NCI-H2196 treated with DMSO at 0.1 percent for 48 hours (cell line): ENCODE measurements around the gene RHOJ.
"Not testable (repeated sequence)": the region's sequence is repeated elsewhere in the genome, so short reads cannot be mapped to it uniquely, and the experiment has no call there.

ENCODE experiments used
- DNase-seq: peaks from one replicate; lab custom pipeline; 2025; ENCODE audit not compliant: unreplicated experiment; lab: John Stamatoyannopoulos, UW

RHOJ gene

DNA sequence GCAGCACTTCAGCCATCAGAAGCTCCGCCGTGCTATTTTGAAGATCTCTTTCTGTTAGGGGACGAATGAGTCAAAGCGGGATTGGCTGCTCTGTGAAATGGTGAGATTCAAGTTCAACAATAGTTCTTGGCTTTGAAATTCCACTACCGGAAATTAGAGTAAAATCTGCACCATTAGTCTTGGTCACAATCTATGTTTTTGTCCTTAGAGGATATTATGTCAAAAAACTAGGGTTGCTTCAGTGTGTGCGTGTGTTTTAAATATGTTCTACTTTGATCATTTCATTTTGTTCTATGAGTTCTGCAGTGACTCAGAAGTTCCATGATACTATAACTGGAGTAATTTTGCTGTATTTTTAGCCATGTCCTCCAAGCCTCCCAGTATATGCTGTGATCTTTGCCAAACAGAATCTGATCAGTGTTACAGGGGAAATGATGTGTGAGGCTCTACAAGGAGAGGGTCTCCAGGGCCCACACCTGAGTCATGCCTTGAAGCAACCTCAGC lies 91.9 kb downstream of the RHOJ start:
- DNase-seq, result no peak

DNA sequence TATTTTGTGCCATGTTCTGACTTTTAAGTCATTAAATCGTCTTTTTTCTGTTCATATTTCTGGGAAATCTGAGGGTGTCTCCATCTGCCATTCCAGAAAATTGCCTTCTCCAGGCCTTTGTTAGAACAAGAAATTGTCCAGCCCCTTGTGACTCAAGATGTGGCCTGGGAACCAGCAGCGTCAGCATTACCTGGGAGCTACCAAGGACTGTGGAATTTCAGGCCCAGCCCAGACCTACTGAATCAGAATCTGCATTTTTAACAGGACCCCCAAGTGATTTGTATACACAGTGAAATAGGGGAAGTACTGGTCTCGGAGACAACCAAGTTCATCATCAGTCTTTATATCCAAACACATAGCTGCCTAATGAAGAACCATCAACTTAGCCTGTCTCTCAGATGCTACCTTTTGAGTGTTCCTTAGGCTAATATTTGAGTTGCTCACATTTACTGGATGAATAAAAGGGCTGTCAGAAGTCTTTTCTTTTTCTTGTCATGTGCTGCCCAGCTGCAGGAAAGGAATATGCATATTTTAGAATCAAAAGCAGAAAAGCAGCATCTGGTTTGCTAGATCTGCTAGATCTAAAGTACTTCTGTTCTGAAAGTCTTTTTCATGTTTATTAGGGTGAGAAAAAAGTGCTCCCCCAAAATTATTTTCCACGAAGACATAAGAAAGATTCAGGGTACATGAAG lies 93.3 kb downstream of the RHOJ start:
- no peak for DNase-seq

DNA sequence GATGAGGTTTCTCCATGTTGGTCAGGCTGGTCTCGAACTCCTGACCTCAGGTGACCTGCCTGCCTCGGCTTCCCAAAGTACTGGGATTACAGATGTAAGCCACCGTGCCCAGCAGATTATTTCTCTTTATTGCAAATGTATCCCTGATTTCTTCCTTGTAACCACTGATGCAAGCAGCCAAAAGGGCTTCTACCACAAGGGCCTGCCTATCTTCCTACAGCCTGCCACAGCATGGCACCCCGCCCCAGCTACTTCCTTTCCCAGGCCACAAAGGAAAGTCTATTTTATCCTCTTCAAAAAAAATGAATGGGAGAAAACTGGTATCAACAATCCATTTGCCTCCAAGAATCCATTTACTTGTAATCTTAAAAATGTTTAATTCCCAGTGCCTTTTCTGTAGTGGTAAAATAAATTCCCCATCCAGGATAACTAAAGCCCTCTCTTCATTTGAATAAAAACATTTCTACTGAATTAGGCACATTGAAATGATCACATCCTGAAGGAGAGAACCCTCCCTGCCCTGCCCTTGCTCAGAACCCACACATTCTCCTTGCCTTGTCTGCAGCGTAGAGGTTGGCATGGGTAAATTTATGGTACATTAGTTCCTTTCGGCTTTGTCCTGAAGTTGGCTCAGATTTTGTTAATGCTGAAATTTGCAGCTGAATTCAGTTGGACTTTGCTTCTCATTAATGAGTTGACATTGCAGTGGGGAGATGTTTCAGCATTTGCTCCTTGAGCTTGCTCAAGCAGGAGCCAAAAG lies 95.3 kb downstream of the RHOJ start:
- DNase-seq, result no peak

DNA sequence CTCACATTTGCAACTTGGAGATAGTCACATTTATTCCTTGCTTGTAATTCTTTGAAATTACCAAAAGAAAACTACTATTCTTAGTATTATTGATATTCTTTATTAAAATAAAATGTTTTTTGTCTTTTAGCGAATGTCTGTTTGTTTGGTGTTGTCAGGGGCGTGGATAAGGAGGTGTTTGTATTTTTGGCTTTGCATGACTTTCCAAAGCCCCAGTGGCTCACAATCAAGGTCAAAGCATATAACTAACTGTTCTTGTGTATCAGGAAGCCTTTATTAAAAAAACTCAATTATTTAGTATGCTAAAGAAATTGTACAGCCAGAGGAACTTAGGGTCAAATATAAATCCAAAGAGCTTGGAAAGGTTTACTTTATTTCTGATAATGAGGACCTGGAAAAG lies 96.6 kb downstream of the RHOJ start:
- DNase-seq, result no peak

DNA sequence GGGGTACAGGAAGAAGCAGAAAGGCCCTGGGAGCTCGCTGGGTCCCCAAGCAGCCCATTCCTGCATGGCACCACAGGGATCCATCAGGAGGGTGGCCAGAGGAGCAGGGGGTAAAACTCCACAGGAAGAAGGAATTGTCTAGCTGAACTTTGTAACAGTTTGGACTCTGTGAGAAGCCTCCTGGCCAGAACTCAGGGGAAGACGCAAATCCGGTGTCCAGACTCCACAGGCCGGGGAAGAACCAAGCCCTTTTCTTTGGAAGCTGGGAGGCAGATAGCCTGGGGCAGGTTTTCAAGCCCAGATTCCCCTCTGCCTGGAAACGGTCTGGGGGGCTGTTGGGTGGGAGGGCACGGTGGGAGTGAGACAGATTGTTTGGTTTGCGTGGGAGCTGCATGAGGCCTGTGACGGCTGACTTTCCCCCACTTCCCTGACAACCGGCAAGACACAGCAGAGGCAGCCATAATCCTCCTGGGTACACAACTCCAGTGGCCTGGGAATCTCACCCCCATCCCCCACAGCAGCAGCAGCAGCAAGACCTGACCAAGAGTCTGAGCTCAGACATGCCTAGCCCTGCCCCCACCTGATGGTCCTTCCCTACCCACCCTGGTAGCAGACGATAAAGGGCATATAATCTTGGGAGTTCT lies 97.8 kb downstream of the RHOJ start:
- DNase-seq, result no peak

DNA sequence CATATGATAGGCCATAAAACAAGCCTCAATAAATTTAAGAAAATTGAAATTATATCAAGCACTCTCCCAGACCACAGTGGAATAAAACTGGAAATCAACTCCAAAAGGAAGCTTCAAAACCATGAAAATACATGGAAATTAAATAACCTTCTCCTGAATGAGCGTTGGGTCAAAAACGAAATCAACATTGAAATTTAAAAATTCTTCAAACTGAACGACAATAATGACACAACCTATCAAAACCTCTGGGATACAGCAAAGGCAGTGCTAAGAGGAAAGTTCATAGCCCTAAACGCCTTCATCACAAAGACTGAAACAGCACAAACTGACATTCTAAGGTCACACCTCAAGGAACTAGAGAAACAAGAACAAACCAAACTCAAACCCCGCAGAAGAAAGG lies 100.2 kb downstream of the RHOJ start:
- not testable (repeated sequence) for DNase-seq

DNA sequence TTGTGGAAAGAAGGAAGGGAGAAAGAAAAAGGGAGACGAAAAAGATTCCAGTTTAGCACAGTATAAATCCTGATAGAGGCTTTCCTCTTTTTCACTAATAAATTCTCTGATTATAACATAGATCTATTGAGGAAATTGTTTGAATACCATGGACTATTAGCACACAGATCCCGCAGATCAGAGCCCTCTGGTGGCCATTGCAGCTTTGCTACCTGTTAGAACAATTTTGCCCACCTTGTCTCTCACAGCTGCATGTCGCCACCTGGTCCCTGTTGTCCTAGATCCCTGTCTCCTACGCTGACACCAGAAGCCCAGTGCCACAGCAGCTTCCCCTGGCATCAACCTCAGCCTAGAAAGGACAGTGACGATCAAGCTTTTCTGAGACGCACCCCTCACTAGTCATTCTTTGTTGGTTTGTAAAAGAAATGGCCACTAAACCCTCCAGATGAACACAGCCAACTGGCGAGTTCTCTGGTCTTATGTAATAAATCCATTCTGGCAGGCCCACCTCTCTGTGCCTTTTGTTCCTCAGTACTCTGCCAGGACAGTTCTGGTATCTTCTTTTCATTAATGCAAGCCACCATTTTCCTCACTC lies 104.6 kb downstream of the RHOJ start:
- DNase-seq, result no peak

DNA sequence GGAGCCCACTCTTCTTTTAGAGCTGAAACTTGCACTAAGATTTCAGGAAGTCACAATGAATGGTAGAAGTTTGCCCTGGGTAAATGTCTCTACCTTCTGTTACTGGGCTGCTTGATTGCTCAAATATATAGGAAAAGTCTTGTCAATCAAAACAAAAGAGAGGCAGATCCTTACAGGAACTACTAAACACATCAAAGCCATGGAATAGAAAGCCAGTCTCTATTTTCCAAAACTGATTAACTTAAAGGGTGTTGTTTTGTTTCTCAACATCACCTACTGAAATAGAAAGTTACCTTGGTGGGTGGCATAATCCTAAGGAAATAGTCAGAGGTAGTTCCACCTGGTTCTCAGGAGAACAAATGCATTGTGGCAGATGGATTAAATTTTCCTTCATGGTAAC lies 114.6 kb downstream of the RHOJ start, which contains the start of gene GPHB5:
Gene GPHB5 (minus strand): TSS at position 101 of the 400 bp plus-strand sequence. CDS start 1,086 bp downstream, outside the sequence.
- DNase-seq, result no peak

DNA sequence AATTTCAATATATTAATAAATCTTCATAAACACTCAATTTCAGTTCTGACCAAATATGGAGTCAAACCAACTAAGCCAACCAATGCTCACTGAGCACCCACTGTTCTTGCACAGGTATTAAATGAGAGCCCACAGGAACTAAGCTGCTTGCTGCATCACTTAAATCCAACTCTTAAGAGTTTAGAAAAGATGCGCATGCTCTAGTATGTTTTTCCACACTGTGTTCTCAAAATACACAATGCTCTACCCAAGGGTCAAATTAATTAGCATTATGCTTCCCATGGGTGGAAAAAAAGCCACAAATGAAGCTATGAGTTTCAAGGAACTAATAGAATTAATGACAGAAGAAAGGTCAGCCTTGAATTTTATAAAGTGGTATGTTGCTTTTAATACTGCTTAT lies 118.2 kb downstream of the RHOJ start:
- no peak for DNase-seq

DNA sequence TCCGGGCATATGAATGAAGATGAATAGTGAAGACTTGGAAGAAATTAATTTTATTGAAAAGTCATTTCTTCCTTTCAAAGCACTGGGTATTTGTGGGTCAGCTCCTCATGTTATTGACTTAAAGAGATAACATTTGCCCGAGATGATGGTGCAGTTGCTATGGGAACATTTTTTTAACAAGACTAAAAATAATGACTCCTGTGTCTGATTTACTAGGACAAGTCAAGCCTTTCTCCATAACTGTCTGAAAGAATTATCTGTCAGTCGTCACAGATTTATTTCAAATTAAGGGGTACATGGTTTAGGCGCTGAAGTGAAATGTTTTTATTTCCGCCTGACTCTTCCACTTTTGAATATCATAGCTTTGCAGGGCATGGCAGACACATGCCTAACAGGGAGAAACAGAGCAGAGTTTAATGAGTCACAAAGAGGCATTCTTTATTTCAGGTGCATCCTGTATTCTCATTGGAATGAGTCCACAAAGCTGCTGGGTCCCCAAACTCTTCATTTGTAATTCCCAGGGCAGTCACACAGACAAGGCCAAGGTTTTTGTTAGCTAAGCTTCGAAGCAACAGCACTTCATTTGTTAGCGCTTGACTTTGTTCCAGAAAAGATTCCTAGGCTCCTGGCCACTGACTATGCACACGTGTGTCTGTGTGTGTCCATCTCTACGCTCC lies 118.8 kb downstream of the RHOJ start:
- no peak for DNase-seq

DNA sequence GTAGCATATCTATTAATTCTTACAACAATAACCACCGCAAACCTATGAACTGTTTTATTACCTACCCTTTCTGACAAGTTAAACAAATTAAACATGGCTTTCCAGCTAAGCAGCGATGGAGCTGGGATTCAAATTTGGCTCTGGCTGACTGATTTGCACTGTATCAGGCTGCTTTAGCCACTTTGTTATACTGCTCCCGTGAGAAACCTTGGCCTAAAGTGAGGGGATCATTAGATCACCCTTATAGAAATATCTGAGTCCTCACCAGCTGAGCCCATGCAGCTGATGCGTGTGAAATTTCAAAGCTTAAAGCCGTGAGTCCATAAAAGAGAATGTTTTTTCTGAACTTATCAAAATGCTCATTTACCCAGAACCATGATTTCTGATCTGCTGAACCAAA lies 122.6 kb downstream of the RHOJ start:
- DNase-seq, result no peak

DNA sequence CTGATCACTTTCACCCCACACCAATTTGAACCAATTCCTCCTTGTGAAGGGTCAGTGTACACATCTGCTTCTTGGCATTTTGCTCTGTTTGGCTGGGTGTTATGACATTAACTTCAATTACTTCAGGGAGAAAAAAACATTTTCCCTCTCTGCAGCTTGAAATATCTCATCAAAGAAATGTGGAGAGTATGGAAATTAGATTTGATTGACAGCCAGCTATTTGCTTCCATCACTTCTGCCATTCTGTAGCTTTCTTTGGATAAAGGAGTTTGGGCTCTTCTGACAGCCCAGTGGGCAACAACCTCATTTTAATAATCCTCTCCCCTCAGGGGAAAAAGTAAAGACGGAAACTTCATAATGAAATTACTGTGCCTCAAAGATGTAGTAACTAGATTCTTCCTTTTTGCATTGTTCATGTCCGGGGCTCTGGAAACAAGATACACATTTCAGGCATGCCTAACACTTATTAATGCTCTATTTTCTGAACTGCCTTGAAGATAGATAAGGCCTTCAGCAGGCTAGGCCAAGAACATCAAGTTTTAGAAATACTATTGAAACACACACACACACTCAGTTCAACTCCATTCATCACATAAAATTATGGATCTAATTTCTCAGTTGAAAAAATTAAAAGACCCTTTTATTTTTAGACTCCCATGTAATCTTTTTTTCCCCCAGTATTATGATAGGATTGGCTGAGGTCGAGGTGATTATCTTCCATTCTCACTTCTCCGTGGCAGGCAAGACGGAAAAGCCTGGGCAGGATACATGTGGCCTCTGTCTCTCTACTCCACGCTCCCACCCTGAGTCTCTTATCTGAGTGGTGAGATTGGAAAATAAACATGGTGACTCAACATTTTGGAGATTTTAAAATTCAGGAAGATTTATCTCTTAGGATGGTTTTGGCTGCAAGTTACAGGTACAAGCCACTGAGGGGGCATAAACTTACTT lies 124.8 kb downstream of the RHOJ start:
- no peak for DNase-seq

DNA sequence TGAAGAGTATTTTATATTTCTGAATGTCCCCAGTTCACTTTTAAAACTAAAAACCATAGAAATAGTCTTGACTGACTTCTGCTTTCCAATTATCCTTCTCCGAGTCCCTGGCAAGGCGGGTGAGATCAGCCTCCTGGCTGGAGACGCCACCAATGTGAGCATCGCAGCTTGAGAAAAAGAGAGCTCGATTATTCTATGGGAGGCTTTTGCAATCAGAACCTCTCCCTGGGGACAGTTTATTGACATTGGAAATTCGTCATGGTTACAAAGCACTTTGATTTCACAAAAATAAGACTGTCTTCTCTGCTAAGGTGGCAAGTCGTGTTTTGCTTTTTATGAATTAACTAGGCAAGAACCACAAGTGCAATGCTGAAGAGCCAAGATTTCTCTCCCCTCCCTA lies 138.1 kb downstream of the RHOJ start:
- DNase-seq, result no peak
